Measurements from ENCODE around the gene GAB4.
"Not testable (repeated sequence)": the region's sequence is repeated elsewhere in the genome, so short reads cannot be mapped to it uniquely, and the experiment has no call there.

GAB4 gene

GRCh38 chr22:16957781-16958180 is 50.2 kb downstream of the GAB4 start:
- no peak for DNase-seq

DNA sequence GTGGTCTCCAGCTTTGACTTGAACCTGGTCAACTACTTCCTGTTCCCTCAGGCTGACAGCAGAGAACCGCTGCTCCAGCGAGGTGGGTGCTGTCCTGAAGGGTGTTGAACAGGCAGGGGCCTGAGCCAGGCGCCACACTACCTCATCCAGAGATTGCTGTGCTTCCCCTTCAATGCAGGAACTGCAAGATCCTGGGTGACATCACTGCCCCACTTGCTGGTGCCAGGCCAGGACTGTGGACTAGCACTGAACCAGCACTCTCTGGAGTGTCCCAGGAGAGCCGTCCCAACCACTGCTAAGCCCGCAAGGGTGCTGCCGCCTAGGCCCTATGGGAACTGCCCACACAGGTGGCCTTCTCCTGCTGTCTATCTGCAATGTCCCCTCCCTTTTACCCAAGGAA is 51.7 kb downstream of the GAB4 start:
- peak; percentile 44 to 69 (median 62) for DNase-seq

DNA sequence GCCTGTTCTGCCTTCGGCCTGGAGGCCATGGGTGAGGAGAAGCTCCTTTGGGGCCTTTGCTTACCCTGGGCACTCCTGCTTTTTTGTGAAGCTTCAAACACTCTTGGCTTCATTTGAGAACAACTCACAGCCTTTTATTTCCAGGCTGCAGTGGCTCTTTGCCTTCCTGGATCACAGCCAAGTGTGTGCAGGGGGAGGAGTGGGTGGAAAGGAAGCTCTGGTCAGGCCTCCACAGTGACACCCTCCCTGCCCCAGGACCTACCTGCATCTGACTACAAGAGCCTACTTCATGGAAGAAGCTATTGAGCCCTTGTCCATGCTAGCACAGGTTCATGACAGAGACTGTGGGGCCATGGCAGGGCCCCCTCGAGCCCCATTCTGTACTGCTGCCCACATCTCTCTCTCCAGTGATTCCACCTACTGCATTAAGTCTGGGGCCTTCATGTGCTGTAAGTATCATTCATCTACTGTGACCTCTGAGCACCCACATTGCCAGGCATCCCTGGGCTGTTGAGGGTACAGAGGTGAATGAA is 52.3 kb downstream of the GAB4 start:
- peak; percentile 42 to 73 (median 64) for DNase-seq

DNA sequence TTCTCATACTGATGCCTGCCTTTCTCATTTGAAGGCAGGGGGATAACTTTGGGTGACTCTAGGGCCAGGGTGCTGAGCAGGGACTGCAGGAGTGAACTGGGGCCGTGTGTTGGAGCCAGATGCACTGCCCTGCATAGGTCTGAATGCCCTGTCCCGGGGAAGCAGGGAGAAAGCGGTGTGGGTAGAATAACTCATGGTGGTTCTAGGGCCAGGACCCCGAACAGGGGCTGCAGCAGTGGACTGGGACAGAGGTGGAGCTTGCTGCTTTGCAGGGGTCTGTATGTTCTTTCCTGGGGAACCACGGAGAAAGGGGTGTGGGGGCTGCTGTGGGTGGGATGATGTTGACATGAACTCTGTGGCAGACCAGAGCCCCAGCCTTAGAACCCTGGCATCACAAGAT is 52.9 kb downstream of the GAB4 start:
- no peak for DNase-seq

DNA sequence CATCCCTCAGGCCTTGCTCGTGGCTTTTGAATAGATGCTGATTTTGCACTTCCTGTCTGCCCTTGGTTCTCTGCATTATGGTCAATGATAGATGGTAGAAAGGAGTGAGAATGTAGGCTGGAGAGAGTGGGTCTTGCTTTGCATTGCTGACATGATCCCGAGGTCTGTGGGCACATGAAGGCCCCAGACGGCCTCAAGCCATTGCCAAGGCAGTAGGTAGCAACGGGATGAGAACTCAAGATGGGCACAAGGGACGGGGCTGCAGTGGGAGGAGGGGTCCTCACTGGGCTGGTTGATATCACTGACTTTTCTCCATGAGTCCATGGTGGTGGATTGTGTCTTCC is 54.0 kb downstream of the GAB4 start:
- DNase-seq = no peak

DNA sequence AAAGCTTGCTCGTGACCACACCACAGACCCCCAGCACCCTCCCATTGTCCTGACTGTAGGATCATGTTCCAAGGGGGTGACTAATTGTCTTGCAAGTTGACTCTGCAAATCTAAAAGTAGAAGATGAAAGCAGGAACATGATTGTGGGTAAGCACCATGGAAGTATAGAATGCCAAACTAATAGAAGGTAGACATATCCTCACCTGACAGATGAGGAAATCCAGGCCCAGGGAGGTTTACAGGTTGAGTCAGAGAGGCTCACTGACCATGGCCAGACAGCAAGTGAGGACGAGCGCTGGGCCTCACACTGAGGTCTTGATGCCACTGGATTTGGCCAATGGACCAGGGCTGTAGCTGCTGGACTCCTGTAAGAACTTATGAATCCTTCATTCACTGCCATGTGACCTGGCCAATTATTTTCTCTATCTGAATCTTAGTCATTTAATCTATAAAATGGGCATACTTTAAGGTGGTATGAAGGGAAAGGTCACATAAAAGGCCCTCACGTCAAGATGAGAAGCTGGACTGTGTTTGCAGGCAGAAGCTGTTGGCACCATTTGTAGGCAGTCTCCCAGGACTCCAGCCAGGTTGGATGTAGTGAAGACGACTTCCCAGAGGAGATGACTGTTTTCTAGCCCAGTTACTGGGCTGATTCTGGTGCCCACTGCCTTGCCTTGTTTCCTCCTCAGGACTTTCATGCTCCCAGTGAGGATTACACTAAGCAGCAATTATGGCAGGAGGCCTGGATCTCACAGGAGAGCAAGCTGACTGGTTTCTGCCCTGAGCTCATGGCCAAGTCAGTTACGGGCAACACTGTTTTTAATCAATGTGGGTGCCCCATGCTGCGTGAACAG is 54.6 kb downstream of the GAB4 start:
- DNase-seq = no peak

DNA sequence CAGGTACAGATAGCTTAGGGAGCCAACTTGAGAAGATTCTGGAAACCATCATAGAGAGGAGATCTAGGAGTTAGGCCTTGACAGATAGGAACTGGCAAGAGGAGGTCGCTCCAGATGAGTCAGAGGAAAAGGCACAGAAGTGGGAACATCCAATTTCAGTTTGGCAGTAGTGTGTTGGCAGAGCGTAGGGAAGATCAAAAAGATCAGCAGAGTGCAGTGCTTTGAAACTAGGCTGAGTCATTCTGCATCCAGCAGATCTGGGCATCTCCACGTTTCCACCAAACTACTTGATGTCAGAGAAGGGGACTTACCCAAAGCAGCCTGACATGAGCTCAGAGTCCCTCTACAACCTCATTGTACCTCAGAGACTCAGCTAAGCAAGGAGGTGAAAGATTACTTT is 58.5 kb downstream of the GAB4 start:
- DNase-seq = peak in 2 of 4 experiments; percentile 4 to 12

GRCh38 chr22:16937811-16938210 is 70.2 kb downstream of the GAB4 start:
- no peak for DNase-seq

- DNase-seq = not testable (repeated sequence)
These were observed 70.8 kb downstream of the GAB4 start for GRCh38 chr22:16937209-16937608.

DNA sequence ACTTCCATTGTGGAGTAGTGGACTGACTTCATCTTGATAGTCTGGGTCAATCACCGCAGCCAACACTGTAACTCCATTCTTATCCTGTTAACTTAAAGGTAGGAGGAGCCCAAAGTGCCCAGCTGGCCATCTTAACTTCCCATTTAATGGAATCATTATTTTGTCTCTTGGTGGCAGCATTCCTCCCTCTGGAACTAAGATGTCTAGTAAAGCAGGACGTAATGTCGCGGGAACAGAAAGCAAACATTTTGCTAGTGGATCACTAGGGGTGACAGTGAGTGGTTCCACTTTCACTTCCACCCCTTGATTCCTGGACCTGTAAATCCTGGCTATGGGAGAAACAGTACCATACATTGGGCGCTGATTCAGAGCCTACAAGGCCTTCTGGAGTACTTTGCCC is 71.4 kb downstream of the GAB4 start:
- DNase-seq = no peak

DNA sequence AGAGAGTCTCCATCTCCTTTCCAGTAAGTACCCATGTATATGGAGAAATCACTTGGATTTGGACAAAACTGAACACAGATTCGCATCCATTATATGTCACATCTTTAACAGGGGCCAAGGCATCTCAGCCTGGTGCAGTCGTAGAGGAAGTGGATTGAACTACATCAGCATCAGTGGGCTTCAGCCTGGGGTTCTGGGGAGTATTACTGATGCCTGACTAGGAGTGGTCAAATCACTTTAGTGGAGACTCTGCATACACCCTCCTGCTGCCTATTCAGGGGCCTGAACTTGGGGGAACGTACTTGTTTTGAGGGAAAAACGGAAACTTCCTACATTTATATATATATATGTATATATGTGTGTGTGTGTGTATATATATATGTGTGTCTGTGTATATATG is 72.8 kb downstream of the GAB4 start:
- DNase-seq = no peak

DNA sequence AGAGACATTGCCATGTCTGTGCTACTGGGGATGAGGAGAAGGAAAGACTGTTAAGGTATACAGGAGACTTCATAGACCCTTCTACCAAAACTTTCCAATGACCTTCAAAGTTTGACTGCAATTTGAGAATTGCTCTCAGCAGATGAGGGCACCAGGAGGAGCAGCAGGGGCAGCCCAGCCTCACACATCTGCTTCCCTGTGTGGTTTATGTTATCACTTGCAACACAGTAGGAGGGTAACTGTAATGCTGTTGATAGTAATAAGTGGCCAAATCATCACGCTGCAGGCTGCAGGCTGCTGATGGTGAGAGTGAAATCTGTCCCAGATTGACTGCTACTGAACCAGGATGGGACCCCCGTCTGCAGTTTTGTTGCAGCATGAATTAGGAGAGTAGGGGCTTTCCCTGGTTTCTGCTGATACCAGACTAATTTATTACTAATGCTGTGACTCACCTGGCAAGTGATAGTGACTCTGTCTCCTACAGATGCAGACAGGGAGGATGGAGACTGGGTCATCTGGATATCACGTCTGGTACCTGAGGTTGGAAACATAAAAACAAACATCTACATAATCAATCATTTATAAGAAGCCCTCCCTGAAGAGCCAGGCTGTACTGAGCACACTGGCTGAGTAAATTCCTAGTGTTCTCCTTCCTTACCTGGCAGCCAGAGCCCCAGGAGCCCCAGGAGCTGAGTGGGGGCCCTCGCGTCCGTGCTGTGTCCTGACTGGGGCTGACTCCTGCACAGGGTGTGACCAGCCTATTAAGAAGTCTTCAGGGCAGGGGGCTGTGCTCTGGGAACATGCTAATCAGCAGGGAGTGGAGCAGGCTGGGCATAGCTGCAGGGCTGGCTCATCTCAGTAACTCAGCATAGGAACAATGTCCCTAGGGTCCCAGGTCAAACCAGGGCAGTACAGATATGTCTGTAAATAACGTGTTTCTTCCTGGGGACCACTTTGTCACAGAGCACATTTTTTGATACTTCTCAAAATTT is 74.4 kb downstream of the GAB4 start:
- no peak for DNase-seq

DNA sequence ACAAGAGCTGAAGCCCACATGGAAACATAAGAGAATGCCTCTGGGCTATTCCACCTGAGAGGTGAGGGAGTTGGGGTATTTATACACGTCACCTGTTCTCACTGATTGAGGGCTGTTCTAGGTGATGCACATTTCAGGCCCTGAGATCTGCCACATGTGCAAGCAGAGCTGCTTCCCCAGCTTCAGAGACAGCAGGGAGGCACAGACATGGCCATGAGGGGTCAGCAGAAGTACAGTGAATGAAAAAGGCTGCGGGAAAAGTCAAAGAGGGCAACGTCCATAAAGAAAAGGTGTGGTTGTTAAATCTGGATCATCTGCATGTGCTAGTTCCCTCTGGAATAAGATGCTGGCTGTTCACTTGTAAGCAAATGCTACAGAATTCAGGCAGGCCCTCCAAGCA is 75.4 kb downstream of the GAB4 start:
- DNase-seq = peak in 1 of 4 experiments; percentile 13

GRCh38 chr22:16925407-16925966 is 82.5 kb downstream of the GAB4 start:
- no peak for DNase-seq

DNA sequence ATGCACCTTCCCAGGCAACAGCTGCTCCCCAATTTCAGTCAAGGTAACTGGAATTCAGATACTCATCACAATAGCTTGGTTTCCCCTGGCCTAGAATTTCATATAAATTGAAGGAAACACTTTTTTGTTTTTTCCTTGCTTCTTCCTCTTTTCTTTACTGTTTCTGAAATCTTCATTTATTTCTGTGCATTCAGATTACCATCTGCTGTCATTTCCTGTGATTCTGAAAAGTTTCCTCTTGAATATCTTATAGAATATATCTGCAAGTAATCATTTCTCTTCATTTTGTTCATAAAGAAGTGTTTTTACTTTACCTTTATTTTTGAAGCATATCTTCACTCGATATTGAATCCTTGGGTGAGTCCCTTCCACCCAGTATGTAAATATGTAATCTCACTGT is 85.3 kb downstream of the GAB4 start:
- no peak for DNase-seq

GRCh38 chr22:16922076-16922475 is 85.9 kb downstream of the GAB4 start:
- no peak for DNase-seq

DNA sequence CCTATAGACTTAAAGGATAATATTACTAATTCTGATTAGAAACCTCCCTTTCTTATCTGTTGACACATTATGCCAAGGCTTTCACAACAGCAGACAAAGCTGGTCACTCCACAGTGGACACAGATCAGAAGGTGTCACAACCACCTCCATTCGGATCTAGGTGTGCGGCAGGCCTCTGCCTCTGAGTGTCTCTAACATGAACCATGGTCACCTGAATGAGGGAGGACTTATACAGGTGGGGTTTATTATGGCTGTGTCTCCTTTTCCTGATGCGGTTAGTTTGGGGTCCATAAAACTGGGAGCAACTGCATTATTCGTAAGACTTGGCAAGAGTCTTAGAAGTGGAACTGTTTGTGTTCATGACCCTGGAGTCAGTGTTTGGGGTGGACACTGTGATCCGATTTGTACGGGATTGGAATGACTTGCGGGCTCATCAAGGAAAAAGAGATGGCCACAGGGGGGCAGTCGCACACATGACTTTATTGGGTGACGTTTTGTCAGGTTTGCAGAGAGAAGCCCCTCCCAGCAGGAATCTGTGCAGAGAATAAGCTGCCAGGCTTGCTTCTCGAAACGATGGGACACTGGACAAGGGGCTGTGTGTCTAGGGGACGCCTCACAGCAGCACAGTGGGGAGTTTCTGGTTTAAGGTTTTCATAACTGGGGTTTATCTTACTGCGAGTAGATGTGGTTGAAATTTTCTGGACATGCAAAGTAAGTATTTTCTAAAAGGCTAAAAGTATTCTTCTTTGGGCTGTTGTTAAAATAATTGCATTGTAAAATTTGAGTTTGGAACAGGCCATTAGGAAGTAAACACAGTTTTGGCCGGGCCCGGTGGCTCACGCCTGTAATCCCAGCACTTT is 90.6 kb downstream of the GAB4 start:
- peak; percentile 74 to 88 (median 80) for DNase-seq

DNA sequence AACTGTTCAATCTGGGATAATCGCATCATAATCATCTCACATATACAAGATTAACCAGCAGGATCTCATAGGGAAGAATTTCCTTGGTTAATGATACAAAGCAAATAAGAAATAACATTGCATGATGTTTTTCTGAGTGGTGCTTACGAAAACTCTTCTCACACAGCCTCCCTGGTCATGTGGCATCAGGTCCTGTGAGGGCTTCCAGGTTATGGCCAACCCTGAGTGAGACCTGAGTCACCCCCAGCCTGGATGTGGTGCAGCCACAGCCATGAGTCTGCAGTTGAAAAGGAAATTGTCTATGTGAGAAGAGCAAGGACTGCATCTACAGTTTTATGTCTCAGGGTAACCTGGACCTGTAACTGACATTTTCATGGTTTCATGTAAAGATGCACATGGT is 92.3 kb downstream of the GAB4 start:
- DNase-seq = peak in 1 of 4 experiments; percentile 12

GRCh38 chr22:16914911-16915310 is 93.1 kb downstream of the GAB4 start:
- not testable (repeated sequence) for DNase-seq

DNA sequence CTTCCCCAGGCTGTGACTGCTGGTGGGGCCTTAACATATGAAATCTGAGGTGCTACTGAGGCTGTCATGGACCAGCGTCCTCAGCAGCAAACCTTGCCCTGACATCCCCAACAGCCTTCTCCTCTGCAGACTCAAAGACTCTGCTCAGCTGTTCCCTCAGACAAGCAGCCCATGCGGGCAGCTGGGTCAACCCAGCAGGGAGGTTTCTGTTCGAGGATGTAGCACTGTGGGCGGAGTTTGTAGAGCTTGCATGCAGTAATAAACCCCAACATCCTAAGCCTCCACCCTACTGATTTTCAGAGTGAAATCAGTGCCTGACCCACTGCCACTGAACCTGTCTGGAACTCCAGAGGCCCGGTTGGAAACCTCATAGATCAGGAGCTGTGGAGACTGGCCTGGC is 94.0 kb downstream of the GAB4 start:
- no peak for DNase-seq

GRCh38 chr22:16912281-16912680 is 95.7 kb downstream of the GAB4 start:
- DNase-seq = no peak

Measured in suppressor macrophage (primary cell).